ENCODE results near the gene MORN5. TPM values are rescaled to one million over a fixed set of nuclear protein-coding genes. Genes with fewer than 3 reads are reported as not detected.

The MORN5 gene
- total RNA-seq, 1 donor from 2014 or later = not detected

GRCh38 chr9:122218935-122219855 is 59.5 kb downstream of the MORN5 start:
- peaks cover 88% of the 10 kb centered on the region for H3K27me3 Mint-ChIP-seq (ENCODE audit: low read depth)

GRCh38 chr9:122219856-122220672 is 60.4 kb downstream of the MORN5 start:
- Mint-ChIP-seq H3K27ac (ENCODE audit: unreplicated experiment) (no peak overlapping the region), H3K4me1 (ENCODE audit: low read depth) (peaks cover 27% of the 10 kb centered on the region), H3K36me3 (ENCODE audit: low read depth) (no peaks in the 10 kb centered on the region), H3K27me3 (ENCODE audit: low read depth) (peaks cover 89% of the 10 kb centered on the region), H3K4me3 (ENCODE audit: unreplicated experiment) (peak overlapping the region; percentile 51), H3K9me3 (ENCODE audit: low read depth) (no peaks in the 10 kb centered on the region)
- no peak for DNase-seq (ENCODE audit: low spot score)
- no peak for TF ChIP-seq CTCF (IDR thresholded peaks at IDR 0.05)

More at GRCh38 chr9:122218935-122219855, 59.5 kb downstream of the MORN5 start:
- H3K27ac Mint-ChIP-seq (ENCODE audit: unreplicated experiment) = no peak overlapping the region
- peak overlapping the region; percentile 51 for H3K4me3 Mint-ChIP-seq (ENCODE audit: unreplicated experiment)
- DNase-seq (ENCODE audit: low spot score) = no peak
- peaks cover 31% of the 10 kb centered on the region for H3K4me1 Mint-ChIP-seq (ENCODE audit: low read depth)
- H3K9me3 Mint-ChIP-seq (ENCODE audit: low read depth) = no peaks in the 10 kb centered on the region
- no peak for TF ChIP-seq CTCF (IDR thresholded peaks at IDR 0.05)
- H3K36me3 Mint-ChIP-seq (ENCODE audit: low read depth) = no peaks in the 10 kb centered on the region

GRCh38 chr9:122220673-122221182 is 61.0 kb downstream of the MORN5 start:
- no peaks in the 10 kb centered on the region for H3K36me3 Mint-ChIP-seq (ENCODE audit: low read depth)
- no peaks in the 10 kb centered on the region for H3K9me3 Mint-ChIP-seq (ENCODE audit: low read depth)
- H3K27ac Mint-ChIP-seq (ENCODE audit: unreplicated experiment) = no peak overlapping the region
- H3K4me3 Mint-ChIP-seq (ENCODE audit: unreplicated experiment) = no peak overlapping the region
- peaks cover 27% of the 10 kb centered on the region for H3K4me1 Mint-ChIP-seq (ENCODE audit: low read depth)
- no peak for DNase-seq (ENCODE audit: low spot score)
- H3K27me3 Mint-ChIP-seq (ENCODE audit: low read depth) = peaks cover 89% of the 10 kb centered on the region
- no peak for TF ChIP-seq CTCF (IDR thresholded peaks at IDR 0.05)

GRCh38 chr9:122221183-122221811 is 61.6 kb downstream of the MORN5 start:
- H3K9me3 Mint-ChIP-seq (ENCODE audit: low read depth) = no peaks in the 10 kb centered on the region
- H3K27me3 Mint-ChIP-seq (ENCODE audit: low read depth) = peaks cover 86% of the 10 kb centered on the region

More at GRCh38 chr9:122221183-122221811, 61.6 kb downstream of the MORN5 start:
- peaks cover under 1% of the 10 kb centered on the region for H3K36me3 Mint-ChIP-seq (ENCODE audit: low read depth)
- peaks cover 27% of the 10 kb centered on the region for H3K4me1 Mint-ChIP-seq (ENCODE audit: low read depth)
- no peak for TF ChIP-seq CTCF (IDR thresholded peaks at IDR 0.05)
- DNase-seq (ENCODE audit: low spot score) = no peak
- H3K4me3 Mint-ChIP-seq (ENCODE audit: unreplicated experiment) = no peak overlapping the region
- H3K27ac Mint-ChIP-seq (ENCODE audit: unreplicated experiment) = no peak overlapping the region

Measured in chondrocyte (in vitro differentiated cells).